Psoas muscle (tissue), 8 donors: ENCODE measurements around the gene VCL. TPM values are rescaled to one million over a fixed set of nuclear protein-coding genes. Genes with fewer than 3 reads are reported as not detected.

Experiments used
- ATAC-seq, 4 donors: fragments of 200-7000 bp; cut with Tn5 transposase; one replicate each; pipeline ENCODE4 v1.9.1; 2020; ENCODE audit warnings: moderate library complexity in 3 of 4, mild to moderate bottlenecking in 2 of 4
- DNase-seq, 2 donors: peaks; one replicate each; pipeline ENCODE4 v3.0.0-alpha.2; 2020
- H3K27ac ChIP-seq: fragments of 200-600 bp; one replicate; pipeline ENCODE4 v1.8.0; 2022
- H3K27me3 ChIP-seq, 3 donors: fragments of 200-600 bp in 1 of 3; one replicate each; pipeline versions ENCODE4 v1.6.1 to v1.8.0; 2013 to 2022; ENCODE audit warnings: low read length in 2 of 3, mild to moderate bottlenecking in 2 of 3, moderate library complexity in 1 of 3; ENCODE audit not compliant: insufficient read depth in 3 of 3
- H3K36me3 ChIP-seq, 2 donors: fragments of 200-600 bp in 1 of 2; one replicate each; pipeline versions ENCODE4 v1.6.1 to v1.8.0; 2013 to 2022; ENCODE audit warnings: low read depth in 1 of 2, mild to moderate bottlenecking in 1 of 2, moderate library complexity in 1 of 2; ENCODE audit not compliant: insufficient read depth in 1 of 2
- H3K4me1 ChIP-seq: fragments of 200-600 bp; one replicate; pipeline ENCODE4 v1.8.0; 2022
- H3K4me3 ChIP-seq: fragments of 200-600 bp; one replicate; pipeline ENCODE4 v1.8.0; 2022; ENCODE audit warnings: mild to moderate bottlenecking
- H3K9me3 ChIP-seq: fragments of 200-600 bp; one replicate; pipeline ENCODE4 v1.8.0; 2022
- CTCF ChIP-seq: fragments of 200-600 bp; IDR thresholded peaks from one replicate; pipeline ENCODE4 v1.8.0; 2022; ENCODE audit warnings: antibody characterized with exemption
- WGBS, 3 donors: extraction: QIAGEN DNeasy Blood & Tissue Kit; methylation state at CpG; one replicate each; pipeline versions ENCODE4 v1.1.6 to v1.1.7; 2013; 5-methylcytosine and 5-hydroxymethylcytosine counted together
- intact Hi-C, 2 donors: fragments of 100-400 bp; cut with DNase I; formaldehyde crosslinking; loops; one replicate each; pipeline versions ENCODE4 v1.11.0 to v1.14.2; 2022
- polyA plus RNA-seq, 3 donors: library from polyadenylated mRNA; stranded (reverse); fragments of 200-250 nt; gene quantifications; one replicate each; pipeline ENCODE4 v1.2.3, GENCODE V29; 2013
- total RNA-seq, 4 donors: library from RNA; stranded (reverse); fragmentation: NEBNext Ultra II Directional in 2 of 4; extraction: Animal tissue kit (Norgen Biotek cat#: 25700) in 2 of 4; gene quantifications; one replicate each; pipeline versions ENCODE4 v1.2.1 to v1.2.4, GENCODE V29; 2021 to 2023
- donor health status: healthy with polysubstance abuse.
- donor health status: DM: no; HTN: no; CAD: no; lungs with moderate emphysema.
- donor health status: Bipolar disorder and iron deficiency.
- donor health status: healthy.
- donor health status: DM: yes; HTN: yes; CAD: no.
- donor health status: DM: no; HTN: no; CAD: no.
- donor health status: DM: no; HTN: no; CAD: no.
- donor health status: DM: yes; HTN: yes; CAD: no.

The VCL gene
- total and polyA plus RNA-seq, 7 donors = 54.5 to 426 (median 93.2) TPM

DNA sequence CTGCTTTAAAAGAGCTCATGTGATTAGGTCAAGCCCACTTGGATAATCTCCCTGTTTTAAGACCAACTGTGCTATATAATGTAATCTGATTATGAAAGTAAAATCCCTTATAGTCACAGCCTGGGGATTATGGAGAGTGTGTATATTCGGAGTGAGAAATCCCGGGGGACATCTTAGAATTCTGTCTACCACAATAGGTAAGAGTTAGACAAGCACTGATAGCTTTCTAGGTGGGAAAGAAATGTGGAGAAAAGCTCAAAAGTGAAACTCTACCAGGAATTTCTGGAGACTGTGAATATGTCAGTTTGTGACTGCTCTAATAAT is 2.9 kb upstream of the VCL start:
- intact Hi-C loops = loop anchor here in 1 of 2 donors (5.0 kb wide), 1 partner anchor 42 kb away; no protein-coding TSS in a partner anchor
- 45 to 61% (median 52%) methylated on average over 2 of the region's 2 CpGs for WGBS, 3 donors
- no peak overlapping the region for H3K27ac ChIP-seq
- H3K36me3 ChIP-seq = no peaks in the 10 kb centered on the region
- no peaks in the 10 kb centered on the region for H3K27me3 ChIP-seq
- DNase-seq (no peak), ATAC-seq (no peak)
- no peak overlapping the region for H3K4me3 ChIP-seq
- H3K9me3 ChIP-seq = no peaks in the 10 kb centered on the region
- no peak for TF ChIP-seq CTCF
- H3K4me1 ChIP-seq = peaks cover 8% of the 10 kb centered on the region

DNA sequence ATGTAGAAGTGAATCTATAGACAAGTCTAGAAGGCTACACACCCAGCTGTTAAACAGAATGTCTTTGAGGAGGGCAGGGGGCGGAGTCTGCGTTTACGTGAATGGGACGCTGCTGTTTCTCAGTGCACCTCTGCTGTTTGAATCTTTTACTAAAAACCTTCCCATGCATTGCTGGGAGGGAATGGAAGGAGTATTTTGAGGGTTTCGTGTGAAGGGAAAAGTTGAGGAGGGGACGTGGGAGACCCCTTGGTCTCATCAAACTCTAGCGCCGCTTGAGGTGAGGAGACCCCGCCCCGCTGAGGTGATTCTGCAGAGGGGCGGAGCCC is 492 bp upstream of the VCL start:
- 2 to 5% (median 4%) methylated on average over 11 of the region's 11 CpGs for WGBS, 3 donors

GRCh38 chr10:73998623-73998928 is 660 bp downstream of the VCL start:
- no peaks in the 10 kb centered on the region for H3K36me3 ChIP-seq
- ATAC-seq = peak in 3 of 4 donors; percentile 0 to 3 (median 1)
- intact Hi-C loops = loop anchor here in 1 of 2 donors (5.0 kb wide), 1 partner anchor 39 kb away; no protein-coding TSS in a partner anchor
- peak overlapping the region; percentile 95 for H3K4me3 ChIP-seq
- H3K27ac ChIP-seq = peak overlapping the region; percentile 97
- H3K9me3 ChIP-seq = no peaks in the 10 kb centered on the region
- WGBS, 3 donors = 0 to 1% (median 1%) methylated on average over 16 to 21 of the region's 21 CpGs
- H3K4me1 ChIP-seq = peaks cover 41% of the 10 kb centered on the region
- DNase-seq = peak in 1 of 2 donors; percentile 17
- H3K27me3 ChIP-seq = no peaks in the 10 kb centered on the region
- TF ChIP-seq CTCF = no peak

More for the DNA sequence above, 492 bp upstream of the VCL start:
- H3K9me3 ChIP-seq = no peaks in the 10 kb centered on the region
- ATAC-seq (peak; percentile 16 to 27 (median 20)), DNase-seq (no peak)
- no peak for TF ChIP-seq CTCF
- H3K4me1 ChIP-seq = peaks cover 30% of the 10 kb centered on the region
- intact Hi-C loops = loop anchor here in 1 of 2 donors (5.0 kb wide), 1 partner anchor 40 kb away; no protein-coding TSS in a partner anchor
- peak overlapping the region; percentile 97 for H3K27ac ChIP-seq
- H3K4me3 ChIP-seq = peak overlapping the region; percentile 95
- no peaks in the 10 kb centered on the region for H3K27me3 ChIP-seq
- no peaks in the 10 kb centered on the region for H3K36me3 ChIP-seq

DNA sequence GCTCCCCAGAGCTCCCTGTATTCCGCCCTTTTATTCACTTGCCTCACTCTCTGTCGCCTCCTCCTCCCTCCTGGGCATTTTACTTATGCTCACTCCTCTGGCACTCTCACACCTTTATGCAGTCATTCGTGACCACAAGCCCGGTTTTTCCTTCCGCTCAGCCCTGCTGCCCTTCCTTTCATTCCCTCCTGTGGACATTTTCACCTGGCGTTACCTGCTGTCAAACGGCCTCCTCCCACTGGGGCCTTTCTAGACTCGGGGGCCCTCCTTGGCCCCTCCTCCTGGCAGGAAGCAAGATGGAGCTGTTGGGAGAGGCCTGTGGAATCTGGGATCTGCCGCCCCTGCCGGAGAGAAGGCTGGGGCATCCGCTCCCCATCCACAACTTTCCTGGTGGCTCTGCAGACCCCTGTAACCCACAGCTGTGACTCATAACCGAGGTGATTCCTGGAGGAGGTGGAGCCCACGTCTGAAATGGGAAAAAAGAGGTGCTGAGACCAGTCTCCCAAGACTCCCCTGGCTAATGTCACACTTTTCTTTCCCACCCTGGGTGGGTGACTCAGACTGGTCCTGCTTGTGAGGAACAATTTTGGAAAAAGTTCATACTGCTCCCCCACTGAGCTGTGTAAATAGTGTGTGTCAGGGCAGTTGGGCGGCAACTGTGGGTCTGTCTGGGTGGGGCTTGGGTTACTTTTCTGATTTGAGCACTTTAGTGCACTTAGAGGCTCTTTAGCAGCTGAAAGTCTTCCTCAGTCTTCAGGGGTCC is 1.2 kb downstream of the VCL start:
- Histone ChIP-seq H3K36me3 (no peaks in the 10 kb centered on the region), H3K9me3 (no peaks in the 10 kb centered on the region), H3K27me3 (no peaks in the 10 kb centered on the region), H3K4me1 (peaks cover 44% of the 10 kb centered on the region), H3K4me3 (peak overlapping the region; percentile 95), H3K27ac (peak overlapping the region; percentile 97)
- intact Hi-C loops = loop anchor here in 1 of 2 donors (5.0 kb wide), 1 partner anchor 38 kb away; no protein-coding TSS in a partner anchor
- WGBS, 3 donors = 0 to 8% (median 3%) methylated on average over 13 to 14 of the region's 14 CpGs
- peak; percentile 18 to 51 (median 34) for ATAC-seq
- peak; percentile 62 to 76 for DNase-seq
- TF ChIP-seq CTCF = peak; percentile 46
